Stomach (tissue), 9 donors: ENCODE results near the gene SKA1. TPM values are rescaled to one million over a fixed set of nuclear protein-coding genes. Genes with fewer than 3 reads are reported as not detected.

Experiments
- DNase-seq, 2 donors: peaks; one replicate each; pipeline versions ENCODE4 v3.0.0 to v3.0.0-alpha.2; 2013 to 2019
- H3K27ac ChIP-seq, 5 donors: fragments of 200-600 bp in 4 of 5; sonication (generic) in 4 of 5; one replicate each; pipeline ENCODE4 v1.5.1; 2013 to 2019; ENCODE audit warnings: mild to moderate bottlenecking in 1 of 5, moderate library complexity in 1 of 5
- H3K27me3 ChIP-seq, 3 donors: fragments of 200-600 bp; sonication (generic); one replicate each; pipeline ENCODE4 v1.5.1; 2017 to 2019; ENCODE audit warnings: mixed run types in 1 of 3
- H3K36me3 ChIP-seq, 4 donors: fragments of 200-600 bp; sonication (generic); 1 replicate in 3 of 4; 2 replicates in 1 of 4; pipeline ENCODE4 v1.5.1; 2016 to 2019
- H3K4me1 ChIP-seq, 4 donors: fragments of 200-600 bp; sonication (generic); one replicate each; pipeline ENCODE4 v1.5.1; 2016 to 2019
- H3K4me3 ChIP-seq, 4 donors: fragments of 200-600 bp; sonication (generic) in 3 of 4; one replicate each; pipeline ENCODE4 v1.5.1; 2016 to 2019; ENCODE audit warnings: mild to moderate bottlenecking in 1 of 4
- H3K9me3 ChIP-seq, 4 donors: fragments of 200-600 bp; sonication (generic); one replicate each; pipeline ENCODE4 v1.5.1; 2016 to 2019
- EP300 ChIP-seq: sonication (generic); formaldehyde crosslinking; IDR thresholded peaks from one replicate; pipeline ENCODE4 v1.6.1; 2017; ENCODE audit warnings: antibody characterized with exemption
- POLR2A ChIP-seq, 4 donors: fragments of 450-650 bp; IDR thresholded peaks; one replicate each; pipeline ENCODE4 v1.6.1; 2016; ENCODE audit warnings: antibody characterized with exemption in 4 of 4, control low read depth in 2 of 4, mild to moderate bottlenecking in 1 of 4, moderate library complexity in 1 of 4
- POLR2AphosphoS5 ChIP-seq, 3 donors: sonication (generic); formaldehyde crosslinking; IDR thresholded peaks; one replicate each; pipeline ENCODE4 v1.6.1; 2016; ENCODE audit warnings: antibody characterized with exemption in 3 of 3
- WGBS, 5 donors: extraction: QIAGEN DNeasy Blood & Tissue Kit in 3 of 5; methylation state at CpG; one replicate each; pipeline versions ENCODE4 v1.1.5 to v1.1.7; 2013 to 2018; 5-methylcytosine and 5-hydroxymethylcytosine counted together
- intact Hi-C: fragments of 100-400 bp; cut with DNase I; formaldehyde crosslinking; loops from one replicate; pipeline ENCODE4 v1.15.1; 2023; ENCODE audit warnings: low total_unique reads
- polyA plus RNA-seq, 3 donors: library from polyadenylated mRNA; stranded (reverse); fragments of 200-250 nt; gene quantifications; one replicate each; pipeline ENCODE4 v1.2.3, GENCODE V29; 2013
- total RNA-seq, 5 donors: library from RNA; depleted of rRNA; stranded (reverse); fragments of >200 nt; gene quantifications; one replicate each; pipeline versions ENCODE4 v1.1.0 to v1.2.3, GENCODE V29; 2014 to 2016
- TF ChIP-seq, protein P1 (sequence below), 7 experiments: fragments of 450-650 bp in 4 of 7; fragments of 200-600 bp in 3 of 7; sonication (generic) in 3 of 7; IDR thresholded peaks; one replicate each; pipeline ENCODE4 v1.5.1; 2016 to 2019; ENCODE audit warnings: antibody characterized with exemption in 7 of 7, control low read depth in 2 of 7, mild to moderate bottlenecking in 1 of 7
- donor health status: healthy with polysubstance abuse.
- donor health status: Bipolar disorder and iron deficiency.
- donor health status: healthy.

The SKA1 gene
- total and polyA plus RNA-seq, 8 donors, result 0.46 to 3.3 (median 2.1) TPM; not detected in 3

DNA sequence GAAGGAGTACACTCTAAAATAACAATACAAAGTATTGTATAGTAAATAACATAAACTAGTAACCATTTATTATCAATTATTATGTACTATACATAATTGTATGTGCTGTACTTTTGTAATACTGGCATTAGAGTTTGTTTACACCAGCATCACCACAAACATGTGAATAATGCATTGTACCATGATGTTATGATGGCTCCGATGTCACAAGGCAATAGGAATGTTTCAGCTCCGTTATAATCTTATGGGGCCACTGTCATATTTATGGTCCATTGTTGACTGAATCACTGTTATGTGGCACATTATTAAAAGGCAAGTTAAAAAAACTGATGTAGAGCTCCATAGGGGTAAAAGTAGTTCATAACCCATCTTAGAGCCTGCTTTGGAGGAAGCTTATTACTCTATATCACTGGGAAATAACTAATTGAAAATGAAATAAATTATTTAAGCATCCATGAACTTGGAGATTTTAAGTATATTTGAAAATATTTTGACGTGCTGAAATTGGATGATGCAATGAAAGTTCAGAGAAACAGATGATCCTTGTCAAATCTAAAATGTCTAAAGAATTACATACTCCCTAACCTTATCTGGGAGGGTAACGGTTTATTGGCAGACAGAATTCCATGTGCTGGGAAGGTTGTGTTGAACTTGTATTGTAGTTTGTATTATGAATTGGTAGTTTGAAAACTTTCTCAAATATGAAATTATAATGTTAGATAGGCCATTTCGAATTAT, 2.4 kb downstream of the SKA1 start:
- no peak overlapping the region for H3K27ac ChIP-seq
- no peak overlapping the region for H3K4me3 ChIP-seq
- H3K9me3 ChIP-seq, result no peaks in the 10 kb centered on the region
- peaks cover 9 to 22% (median 14%) of the 10 kb centered on the region in 4 donors for H3K4me1 ChIP-seq
- no peaks in the 10 kb centered on the region for H3K27me3 ChIP-seq
- 72 to 87% (median 82%) methylated on average over 5 of the region's 5 CpGs for WGBS, 5 donors
- intact Hi-C loops, result no loop called here
- TF ChIP-seq POLR2AphosphoS5 (IDR thresholded peaks at IDR 0.05), result no peak
- DNase-seq, result no peak
- H3K36me3 ChIP-seq, result no peaks in the 10 kb centered on the region

GRCh38 chr18:50388988-50389387, 14.1 kb downstream of the SKA1 start:
- WGBS, 5 donors, result 78 to 90% (median 84%) methylated on average over 2 of the region's 2 CpGs
- TF ChIP-seq POLR2A (IDR thresholded peaks at IDR 0.05), result no peak
- H3K4me3 ChIP-seq, result no peak overlapping the region

DNA sequence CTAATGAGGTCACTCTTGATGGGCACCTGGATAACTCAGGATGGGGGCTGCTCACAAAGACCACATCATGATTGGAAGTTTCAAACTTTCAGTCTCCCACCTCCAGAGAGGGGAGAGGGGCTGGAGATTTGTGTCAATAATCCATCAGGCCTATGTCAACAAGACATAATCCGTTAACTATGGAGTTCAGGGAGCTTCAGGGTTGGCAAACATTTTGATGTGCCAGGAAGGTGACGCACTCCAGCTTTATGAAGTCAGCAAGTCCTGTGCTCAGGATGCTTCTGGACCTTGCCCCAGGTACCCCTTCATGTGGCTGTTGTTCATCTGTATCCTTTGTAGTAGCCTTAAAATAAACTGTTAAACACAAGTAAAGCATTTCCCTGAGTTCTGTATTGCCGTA, 19.0 kb downstream of the SKA1 start:
- H3K27me3 ChIP-seq, result no peaks in the 10 kb centered on the region
- DNase-seq, result no peak
- H3K4me3 ChIP-seq, result no peak overlapping the region
- no peaks in the 10 kb centered on the region for H3K4me1 ChIP-seq
- H3K9me3 ChIP-seq, result no peaks in the 10 kb centered on the region
- intact Hi-C loops, result no loop called here
- no peak overlapping the region for H3K27ac ChIP-seq
- TF ChIP-seq EP300, result no peak
- no peak for TF ChIP-seq POLR2AphosphoS5 (IDR thresholded peaks at IDR 0.05)
- TF ChIP-seq, protein P1, sequence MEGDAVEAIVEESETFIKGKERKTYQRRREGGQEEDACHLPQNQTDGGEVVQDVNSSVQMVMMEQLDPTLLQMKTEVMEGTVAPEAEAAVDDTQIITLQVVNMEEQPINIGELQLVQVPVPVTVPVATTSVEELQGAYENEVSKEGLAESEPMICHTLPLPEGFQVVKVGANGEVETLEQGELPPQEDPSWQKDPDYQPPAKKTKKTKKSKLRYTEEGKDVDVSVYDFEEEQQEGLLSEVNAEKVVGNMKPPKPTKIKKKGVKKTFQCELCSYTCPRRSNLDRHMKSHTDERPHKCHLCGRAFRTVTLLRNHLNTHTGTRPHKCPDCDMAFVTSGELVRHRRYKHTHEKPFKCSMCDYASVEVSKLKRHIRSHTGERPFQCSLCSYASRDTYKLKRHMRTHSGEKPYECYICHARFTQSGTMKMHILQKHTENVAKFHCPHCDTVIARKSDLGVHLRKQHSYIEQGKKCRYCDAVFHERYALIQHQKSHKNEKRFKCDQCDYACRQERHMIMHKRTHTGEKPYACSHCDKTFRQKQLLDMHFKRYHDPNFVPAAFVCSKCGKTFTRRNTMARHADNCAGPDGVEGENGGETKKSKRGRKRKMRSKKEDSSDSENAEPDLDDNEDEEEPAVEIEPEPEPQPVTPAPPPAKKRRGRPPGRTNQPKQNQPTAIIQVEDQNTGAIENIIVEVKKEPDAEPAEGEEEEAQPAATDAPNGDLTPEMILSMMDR (IDR thresholded peaks at IDR 0.05), result no peak
- TF ChIP-seq POLR2A (IDR thresholded peaks at IDR 0.05), result no peak
- H3K36me3 ChIP-seq, result no peaks in the 10 kb centered on the region
- 77 to 99% (median 91%) methylated on average over 2 to 3 of the region's 3 CpGs for WGBS, 5 donors

More at GRCh38 chr18:50388988-50389387, 14.1 kb downstream of the SKA1 start:
- Histone ChIP-seq H3K27ac (no peak overlapping the region), H3K27me3 (no peaks in the 10 kb centered on the region), H3K9me3 (no peaks in the 10 kb centered on the region), H3K36me3 (no peaks in the 10 kb centered on the region), H3K4me1 (no peaks in the 10 kb centered on the region)
- no peak for DNase-seq
- intact Hi-C loops, result no loop called here

GRCh38 chr18:50395093-50395492, 20.2 kb downstream of the SKA1 start:
- H3K4me3 ChIP-seq, result no peak overlapping the region
- H3K27me3 ChIP-seq, result peaks cover 0 to 7% (median 4%) of the 10 kb centered on the region in 3 donors
- TF ChIP-seq POLR2A (IDR thresholded peaks at IDR 0.05), result no peak
- TF ChIP-seq EP300, result no peak
- TF ChIP-seq POLR2AphosphoS5 (IDR thresholded peaks at IDR 0.05), result no peak
- TF ChIP-seq, protein P1 (IDR thresholded peaks at IDR 0.05), result no peak
- no peak overlapping the region for H3K27ac ChIP-seq
- no peak for DNase-seq
- no peaks in the 10 kb centered on the region for H3K9me3 ChIP-seq
- no peaks in the 10 kb centered on the region for H3K36me3 ChIP-seq
- WGBS, 5 donors, result 95 to 100% (median 98%) methylated on average over 2 of the region's 2 CpGs
- intact Hi-C loops, result no loop called here
- H3K4me1 ChIP-seq, result no peaks in the 10 kb centered on the region

GRCh38 chr18:50396005-50396660, 21.3 kb downstream of the SKA1 start:
- no peak for DNase-seq
- TF ChIP-seq, protein P1 (IDR thresholded peaks at IDR 0.05), result no peak
- TF ChIP-seq POLR2AphosphoS5 (IDR thresholded peaks at IDR 0.05) (no peak), POLR2A (IDR thresholded peaks at IDR 0.05) (no peak), EP300 (no peak)
- Histone ChIP-seq H3K36me3 (no peaks in the 10 kb centered on the region), H3K27ac (no peak overlapping the region), H3K9me3 (no peaks in the 10 kb centered on the region), H3K27me3 (peaks cover 0 to 16% (median 4%) of the 10 kb centered on the region in 3 donors), H3K4me1 (no peaks in the 10 kb centered on the region), H3K4me3 (no peak overlapping the region)
- intact Hi-C loops, result no loop called here
- WGBS, 5 donors, result 70 to 82% (median 76%) methylated on average over 5 of the region's 5 CpGs
